HG02840 (cell line): Measurements from ENCODE around the gene LYZL2.
"Not testable (repeated sequence)": the region's sequence is repeated elsewhere in the genome, so short reads cannot be mapped to it uniquely, and the experiment has no call there.

Experiments used
- ATAC-seq: cut with Tn5 transposase; IDR thresholded peaks from one replicate; pipeline ENCODE4 v1.9.1; 2021; ENCODE audit warnings: mild to moderate bottlenecking, moderate library complexity, moderate number of reproducible peaks; ENCODE audit not compliant: unreplicated experiment, low FRiP score

The LYZL2 gene

DNA sequence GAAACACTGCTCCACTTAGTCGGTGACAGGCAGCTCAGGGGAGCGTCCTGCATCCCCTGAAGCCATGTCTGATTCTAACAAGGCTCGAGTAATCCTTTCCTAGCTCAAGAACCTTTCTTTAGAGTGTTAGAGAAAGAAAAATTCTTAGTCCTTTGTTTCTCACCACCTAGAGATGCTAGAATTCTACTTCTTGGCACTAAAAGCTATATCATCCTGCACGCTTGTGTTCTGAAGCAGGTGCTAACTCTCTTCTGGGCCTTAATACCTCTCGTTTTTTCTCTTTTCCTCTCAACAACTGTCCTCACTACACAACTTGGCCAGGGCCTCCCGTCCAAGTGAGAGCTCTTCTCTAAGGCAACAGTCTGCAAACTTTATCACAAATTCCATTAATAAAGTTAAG is at the start of gene LYZL2:
TSS of gene LYZL2 (minus strand) at position 101 of the 400 bp plus-strand sequence. CDS start 2,838 bp downstream, outside the sequence.
- no peak for ATAC-seq

DNA sequence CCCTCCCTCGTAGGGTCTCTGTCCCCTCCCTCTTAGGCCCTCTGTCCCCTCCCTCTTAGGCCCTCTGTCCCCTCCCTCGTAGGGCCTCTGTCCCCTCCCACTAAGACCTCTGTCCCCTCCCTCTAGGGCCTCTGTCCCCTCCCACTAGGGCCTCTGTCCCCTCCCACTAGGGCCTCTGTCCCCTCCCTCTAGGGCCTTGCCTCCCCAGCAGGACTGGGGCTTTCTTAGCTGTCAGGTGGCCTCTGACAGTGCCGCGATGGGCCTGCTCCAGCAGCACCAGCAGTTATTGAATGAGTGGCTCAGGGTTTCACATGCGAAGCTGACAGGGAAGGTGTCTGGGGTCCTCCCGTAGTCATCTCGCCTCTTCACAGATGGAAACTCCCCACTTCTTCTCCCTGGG is 48.1 kb upstream of the LYZL2 start:
- not testable (repeated sequence) for ATAC-seq

DNA sequence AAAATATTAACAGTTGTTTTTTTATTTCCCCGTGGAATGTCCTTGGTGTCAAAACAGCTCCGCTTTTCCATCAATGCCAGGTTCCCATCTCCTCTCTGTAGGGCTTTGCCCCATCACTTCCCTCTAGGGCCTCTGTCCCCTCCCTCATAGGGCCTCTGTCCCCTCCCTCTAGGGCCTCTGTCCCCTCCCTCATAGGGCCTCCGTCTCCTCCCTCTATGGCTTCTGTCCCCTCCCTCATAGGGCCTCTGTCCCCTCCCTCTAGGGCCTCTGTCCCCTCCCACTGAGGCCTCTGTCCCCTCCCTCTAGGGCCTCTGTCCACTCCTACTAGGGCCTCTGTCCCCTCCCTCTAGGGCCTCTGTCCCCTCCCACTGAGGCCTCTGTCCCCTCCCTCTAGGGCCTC is 47.6 kb upstream of the LYZL2 start:
- not testable (repeated sequence) for ATAC-seq

DNA sequence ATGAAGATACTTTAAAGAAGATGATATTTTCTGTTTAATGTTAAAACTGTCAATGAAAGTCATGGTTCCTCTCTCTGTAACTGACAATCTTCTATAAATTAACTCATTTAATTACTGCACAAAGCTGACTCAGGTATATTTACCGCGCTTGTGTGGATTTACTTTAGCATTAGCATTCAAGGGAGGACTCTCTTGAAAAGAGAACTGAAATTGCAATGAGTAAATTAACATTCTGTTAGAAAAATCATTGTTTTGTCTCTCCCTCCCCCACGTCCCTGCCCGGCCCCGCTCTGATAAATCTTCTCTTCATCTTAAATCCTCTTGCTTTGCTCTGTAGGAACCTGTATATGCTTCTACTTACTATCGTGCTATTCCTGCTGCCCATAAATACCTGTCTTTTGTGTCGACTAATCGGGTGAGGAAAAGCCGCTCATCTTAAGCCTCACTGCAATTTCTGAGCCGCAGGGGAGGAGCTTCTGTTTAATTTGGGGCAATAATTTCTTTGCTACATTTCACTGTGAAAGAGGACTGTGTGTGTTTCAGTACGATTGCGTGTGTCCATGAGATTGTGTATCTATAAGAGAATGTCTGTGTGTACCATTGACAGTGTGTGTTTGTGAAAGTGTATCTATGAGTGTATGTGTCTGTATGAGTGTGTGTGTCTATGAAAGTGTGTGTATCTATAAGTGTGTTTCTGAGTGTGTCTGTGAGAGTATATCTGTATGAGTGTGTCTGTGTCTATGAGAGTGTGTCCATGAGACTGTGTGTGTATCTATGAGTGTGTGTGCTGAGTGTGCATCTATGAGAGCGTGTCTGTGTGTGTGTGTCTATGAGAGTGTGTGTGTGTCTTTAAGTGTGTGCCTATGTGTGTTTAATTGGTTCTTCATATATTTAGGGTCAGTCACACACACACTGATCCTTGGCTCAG is 46.5 kb upstream of the LYZL2 start:
- ATAC-seq, result no peak

DNA sequence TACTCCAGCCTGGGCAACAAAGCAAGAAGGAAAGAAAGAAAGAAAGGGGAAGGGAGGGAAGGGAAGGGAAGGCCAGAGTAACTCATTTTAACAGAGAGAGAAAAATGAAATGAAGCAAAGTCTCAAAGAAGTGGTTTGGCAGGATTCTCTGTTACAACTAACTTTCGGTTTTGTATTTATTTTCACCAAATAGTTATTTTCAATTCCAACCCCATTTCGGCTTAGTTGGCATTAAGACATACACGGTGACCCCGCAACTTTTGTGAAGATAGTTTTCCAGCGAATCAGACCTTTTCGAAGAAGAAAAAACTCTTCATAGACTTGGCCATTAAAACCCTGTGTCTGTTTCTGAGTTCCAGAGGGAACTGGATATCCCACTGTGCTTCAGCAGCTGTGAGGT is 45.2 kb upstream of the LYZL2 start:
- no peak for ATAC-seq

DNA sequence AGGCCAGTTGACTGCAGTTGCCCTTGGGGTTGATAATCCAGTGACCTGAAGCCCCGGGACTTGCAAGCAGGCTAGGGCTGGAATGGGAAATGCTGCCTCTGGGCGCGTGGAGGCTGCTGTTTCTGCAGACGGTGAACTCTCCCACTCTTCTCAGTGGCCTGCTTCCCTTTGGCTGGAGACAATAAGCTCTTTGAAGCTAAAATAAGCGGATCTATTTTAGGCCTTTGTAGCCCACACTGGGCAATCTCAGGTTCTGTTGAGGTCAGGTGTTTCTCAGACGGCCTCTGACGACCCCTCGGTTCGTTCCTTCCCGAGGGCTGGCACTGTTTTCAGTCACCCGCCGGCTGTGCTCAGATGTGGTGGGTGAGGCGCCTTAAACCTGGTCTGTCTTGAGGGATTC is 43.7 kb upstream of the LYZL2 start:
- ATAC-seq, result not testable (repeated sequence)

DNA sequence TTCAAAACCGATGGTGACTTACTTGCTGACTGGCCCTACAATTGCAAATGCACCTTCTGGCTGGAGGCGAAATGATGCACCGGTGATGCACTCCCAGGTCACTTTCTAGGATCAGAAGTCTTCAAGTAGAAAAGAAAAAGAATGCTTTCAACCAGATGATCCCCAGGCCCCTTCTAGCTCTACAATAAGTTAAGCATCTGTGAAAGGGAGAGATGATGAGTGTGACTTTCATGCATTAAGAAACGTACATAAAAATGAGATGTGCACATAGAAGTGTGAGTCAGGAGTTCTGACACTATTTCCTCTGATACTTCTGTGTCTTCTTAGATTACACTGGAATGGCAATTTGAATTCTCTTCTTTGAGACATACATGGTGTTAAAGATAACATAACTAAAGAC is 42.8 kb upstream of the LYZL2 start:
- ATAC-seq, result not testable (repeated sequence)

DNA sequence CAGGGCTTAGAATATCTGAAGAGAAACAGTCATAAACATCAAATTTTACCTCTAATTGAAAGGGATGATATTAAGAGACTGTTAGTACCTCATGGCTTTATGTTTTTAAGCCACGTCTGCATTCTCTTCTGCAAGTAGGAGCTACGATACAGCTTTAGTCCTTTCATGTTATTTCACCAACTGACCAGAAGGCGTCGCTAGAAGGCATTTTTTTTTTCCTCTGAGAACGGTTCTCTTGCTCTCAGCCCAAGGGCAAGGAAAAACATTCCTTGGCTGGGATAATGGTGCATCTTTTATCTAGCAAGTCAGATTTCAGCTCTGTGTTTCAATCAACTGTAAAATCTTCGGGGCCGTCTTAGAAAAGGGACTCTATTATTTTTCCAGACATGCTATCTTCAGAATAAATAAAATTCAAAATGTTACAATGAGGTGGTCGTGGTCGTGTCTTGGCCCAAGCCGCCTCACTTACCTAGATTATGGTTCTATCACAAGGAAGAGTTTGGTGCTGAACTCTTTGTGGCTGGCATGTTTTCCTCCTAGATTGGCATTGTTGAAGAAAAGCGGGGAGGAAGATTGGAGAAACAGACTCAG is 41.6 kb upstream of the LYZL2 start:
- no peak for ATAC-seq

DNA sequence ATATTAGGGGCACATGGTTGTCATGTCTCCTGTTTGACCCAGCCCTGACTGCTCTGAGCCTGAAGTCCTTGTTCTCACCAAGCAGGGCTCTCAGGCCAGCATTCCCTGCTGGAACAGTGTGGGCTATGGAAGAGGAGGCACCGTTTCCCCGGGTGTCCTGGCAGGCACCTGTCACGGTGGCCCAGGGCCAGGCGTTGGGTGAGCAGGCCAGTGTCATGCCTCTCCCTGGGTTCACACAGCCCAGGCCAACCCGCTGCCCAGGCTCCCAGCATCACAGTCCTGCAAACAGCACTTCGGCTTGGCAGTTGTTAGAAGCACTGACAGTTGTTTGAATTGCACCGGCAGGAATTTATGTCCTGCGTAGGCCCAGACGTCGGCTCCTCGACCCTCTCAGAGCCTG is 38.4 kb upstream of the LYZL2 start:
- not testable (repeated sequence) for ATAC-seq

DNA sequence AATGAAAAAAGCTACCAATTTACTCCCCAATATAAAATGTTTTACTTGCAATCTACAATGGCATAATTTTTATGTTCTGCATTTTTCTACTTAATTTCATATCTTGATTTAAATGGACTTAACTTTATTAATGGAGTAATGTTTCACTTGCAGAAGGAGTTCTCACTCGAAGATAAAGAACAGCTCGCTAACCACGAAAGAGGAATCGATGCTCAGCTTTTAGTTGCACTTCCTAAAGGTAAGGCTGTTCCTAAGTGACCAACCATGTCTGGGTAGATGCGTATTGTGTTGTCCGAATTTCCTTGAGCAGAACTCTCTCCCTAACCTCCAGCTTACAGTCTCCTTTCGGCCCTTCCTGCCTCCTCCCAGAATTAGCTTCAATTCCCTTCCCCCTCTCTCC is 33.9 kb upstream of the LYZL2 start:
- not testable (repeated sequence) for ATAC-seq

DNA sequence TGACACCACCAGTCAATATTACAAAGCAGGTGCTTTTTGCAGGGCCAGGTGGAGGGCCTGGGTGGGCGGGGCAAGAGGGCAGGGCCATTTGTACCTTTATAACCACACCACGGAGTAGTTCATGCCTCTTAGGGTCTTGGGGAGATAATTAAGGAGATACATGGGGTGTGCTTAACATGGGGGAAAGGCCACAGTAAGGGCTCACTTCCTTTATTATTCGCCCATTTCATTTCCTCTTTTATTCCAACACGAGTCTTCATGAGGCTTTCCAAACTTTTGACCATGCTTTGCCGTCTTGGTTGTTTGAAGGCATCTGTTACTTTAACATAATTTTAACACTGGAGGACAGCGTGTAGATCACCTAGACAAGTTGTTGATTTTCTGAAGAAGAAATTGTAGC is 33.3 kb upstream of the LYZL2 start:
- ATAC-seq, result no peak

DNA sequence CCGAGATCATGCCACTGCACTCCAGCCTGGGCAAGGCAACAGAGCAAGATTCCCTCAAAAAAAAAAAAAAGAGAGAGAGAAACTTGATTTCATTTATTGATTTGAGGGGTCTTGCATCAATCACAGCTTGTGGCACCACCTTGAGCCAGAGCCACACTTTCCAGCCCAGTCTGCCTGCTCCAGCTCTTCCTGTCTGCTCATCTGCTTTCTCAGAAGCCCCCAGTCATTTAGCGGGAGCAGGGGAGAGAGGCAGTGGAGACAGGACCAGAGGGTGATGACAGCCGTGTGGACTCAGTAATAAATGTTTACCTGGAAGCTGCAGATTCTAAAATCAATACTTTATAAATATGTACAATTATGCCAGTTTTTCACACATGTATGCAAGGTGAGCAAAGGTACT is 30.8 kb upstream of the LYZL2 start:
- ATAC-seq, result not testable (repeated sequence)

DNA sequence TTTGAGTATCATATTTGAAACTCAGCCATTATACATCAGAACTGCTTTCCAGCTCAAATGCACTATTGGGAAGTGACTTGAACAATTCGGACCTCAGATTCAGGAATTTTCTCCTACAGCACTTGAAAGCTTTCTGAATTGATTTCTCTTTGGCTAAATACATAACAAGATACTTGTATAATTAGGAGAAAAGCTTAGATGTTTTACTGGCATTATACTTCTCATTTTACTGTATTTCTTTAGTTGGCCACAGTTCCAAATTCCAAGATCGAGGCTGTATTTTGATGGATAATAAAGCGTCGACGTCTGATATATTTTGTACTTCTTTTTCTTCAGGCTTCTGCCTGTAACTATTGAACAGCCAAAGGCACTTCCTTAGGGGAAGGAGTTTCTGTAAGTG is 26.7 kb upstream of the LYZL2 start:
- ATAC-seq, result no peak

DNA sequence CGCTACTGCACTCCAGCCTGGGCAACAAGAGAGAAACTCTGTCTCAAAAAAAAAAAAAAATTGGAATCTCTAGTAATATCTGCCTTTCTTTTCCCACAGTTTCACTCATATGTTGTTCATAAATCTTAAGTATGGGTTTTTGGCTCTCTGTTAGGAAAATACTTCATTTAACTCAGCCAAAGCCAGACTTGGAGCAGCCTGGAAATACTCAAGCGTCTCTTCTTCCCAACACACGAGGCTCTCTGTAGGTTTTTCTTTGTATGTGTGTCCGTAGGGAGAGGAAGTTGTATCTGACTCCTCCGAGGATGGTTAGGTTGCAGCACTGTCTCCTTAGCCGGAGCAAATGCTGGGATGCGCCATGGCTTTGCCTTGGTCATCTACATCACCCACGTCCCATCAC is 25.4 kb upstream of the LYZL2 start:
- not testable (repeated sequence) for ATAC-seq

DNA sequence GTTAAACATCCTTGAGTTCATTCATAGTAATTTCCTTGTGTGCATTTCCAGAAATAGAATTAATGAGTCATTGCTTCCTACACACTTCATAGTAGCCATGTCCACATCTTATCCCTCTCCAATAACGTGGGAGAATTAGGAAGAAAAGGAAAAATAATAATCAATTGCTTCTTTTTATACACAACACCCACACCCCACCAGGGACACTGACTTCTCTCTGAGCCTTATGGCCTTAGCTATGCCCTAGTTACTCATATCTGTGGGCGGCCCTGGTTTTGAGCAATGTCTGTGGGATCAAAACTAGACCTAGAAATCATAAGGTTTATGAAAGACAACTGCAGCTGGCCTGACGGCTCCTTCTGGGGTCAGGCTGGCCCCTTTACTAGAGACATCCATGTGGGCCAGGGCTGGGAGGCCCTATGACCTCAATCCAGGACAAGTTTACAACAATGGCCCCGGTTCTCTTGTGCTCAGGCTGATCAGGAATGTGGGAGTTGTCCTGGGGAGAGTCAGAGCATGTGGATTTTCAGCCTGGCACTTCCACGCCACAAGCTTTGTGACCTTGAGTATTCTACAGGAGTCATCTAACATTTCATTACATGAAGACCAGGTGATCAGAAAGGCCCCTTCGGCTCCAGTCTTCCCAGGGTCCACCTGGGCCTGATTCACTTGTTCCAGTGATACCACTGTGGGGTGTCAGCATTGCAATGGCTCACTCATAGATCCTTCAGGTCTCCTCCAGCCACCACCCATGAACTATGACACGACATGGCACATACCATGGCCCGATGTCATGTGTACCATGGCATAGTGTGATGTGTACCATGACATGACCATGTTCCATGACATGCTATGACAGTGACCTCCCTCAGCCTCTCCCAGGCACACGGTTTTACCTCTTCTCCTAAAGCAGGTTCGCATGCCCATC is 22.2 kb upstream of the LYZL2 start:
- ATAC-seq, result not testable (repeated sequence)

DNA sequence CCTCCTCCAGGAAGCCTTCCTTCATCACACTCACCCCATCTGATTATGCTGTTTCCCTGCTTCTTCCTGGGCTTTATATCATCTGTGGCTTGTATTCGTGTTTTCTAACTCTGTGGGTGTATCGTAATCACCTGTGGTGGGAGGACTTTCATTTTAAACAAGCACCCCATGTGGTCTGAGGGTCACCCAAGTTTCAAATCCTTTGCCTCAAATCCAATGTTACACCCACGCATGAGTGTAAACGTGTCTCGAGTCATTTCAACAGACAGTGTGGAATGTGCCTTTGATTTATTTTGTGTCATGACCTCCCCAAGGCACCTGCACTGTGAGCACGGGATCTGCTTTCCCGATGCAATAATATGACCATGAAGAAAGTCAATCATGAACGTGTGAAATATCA is 17.5 kb upstream of the LYZL2 start:
- ATAC-seq, result no peak

DNA sequence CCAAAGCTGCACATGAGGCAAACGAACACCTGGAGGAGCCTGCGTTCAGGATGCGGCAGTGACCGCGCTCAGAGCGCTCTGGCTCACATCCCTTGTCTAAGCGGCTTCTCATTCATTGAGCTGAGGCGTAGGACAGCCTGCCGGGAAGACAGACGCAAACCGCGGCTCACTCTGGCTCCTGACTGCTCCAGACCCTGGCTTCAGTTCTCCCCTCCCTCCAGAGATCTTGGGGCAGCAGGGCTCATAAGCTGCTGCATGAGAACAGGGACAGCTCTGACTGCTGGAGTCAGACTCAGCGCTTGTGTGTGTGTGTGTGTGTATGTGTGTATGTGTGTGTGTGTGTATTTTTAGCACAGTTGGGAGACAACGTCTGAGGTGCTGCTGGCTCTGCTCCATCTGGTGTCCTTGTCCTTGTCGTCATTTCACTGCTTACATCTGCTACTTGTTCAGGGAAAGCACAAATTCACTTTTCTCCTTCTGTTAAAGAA is 15.8 kb upstream of the LYZL2 start:
- ATAC-seq, result no peak

DNA sequence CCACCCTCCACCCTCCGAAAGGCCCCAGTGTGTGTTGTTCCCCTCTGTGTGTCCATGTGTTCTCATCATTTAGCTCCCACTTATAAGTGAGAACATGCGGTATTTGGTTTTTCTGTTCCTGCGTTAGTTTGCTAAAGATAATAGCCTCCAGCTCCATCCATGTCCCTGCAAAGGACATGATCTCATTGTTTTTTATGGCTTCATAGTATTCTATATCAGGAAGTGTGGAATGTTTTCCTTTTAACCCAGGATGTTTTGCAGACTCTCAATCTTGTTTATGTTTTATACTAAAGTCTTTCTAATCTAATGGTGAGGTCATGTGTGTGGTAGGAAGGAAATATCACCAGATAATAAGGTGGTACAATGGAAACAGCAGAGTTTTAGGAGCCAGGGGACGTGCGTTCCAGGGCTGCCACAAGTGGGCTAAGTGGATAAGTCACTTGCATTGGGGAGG is 14.9 kb upstream of the LYZL2 start:
- not testable (repeated sequence) for ATAC-seq

DNA sequence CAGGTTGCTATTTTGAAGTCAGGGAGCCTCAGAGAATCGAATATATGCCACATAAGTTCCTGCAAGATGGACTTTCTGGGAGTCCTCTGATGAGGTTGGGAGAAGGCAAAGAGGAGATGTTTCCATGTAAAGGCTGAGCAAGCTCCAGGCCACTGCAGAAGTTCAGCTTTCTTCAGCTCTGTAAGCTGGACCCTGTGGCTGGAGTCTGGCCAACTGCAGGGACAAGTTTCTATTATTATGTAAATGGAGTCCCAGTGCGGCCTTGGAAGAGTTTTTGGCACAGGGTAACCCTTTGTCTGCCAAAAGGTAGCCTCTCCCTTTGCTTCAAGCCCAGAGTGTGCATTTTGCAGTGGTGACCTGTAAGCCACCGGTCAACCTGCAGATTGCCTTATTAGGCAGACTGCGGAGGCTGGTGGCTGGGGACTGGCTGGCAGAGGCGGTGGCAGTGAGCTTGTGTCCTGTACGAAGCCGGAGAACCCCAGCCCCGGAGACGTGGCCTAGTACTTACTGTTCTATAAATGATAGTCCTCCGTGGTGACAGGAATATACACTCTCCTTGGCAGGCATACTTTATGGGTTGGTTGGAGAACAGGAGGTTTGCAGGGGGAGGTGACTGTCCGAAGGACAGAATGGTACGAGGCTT is 14.1 kb upstream of the LYZL2 start:
- ATAC-seq, result not testable (repeated sequence)

DNA sequence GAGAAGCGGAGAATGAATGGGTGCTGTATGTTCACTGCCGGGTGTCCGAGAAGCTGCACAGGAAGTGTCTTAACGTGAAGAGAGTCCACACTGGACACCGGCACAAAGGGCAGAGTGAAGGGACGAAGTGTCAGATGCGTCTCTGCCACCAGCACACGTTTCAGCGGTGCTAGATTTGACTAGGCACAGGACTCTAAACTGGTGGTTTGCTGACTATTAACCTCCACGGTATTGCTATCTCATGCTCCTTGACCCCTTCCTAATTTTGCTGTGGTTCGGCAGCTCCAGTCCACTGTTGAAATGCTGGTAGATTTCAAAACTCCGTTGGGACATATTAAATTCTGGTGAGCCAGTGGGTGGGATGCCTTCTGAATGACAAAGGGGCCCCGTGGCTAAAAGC is 13.3 kb upstream of the LYZL2 start:
- not testable (repeated sequence) for ATAC-seq
